ENCODE results near the gene PDGFC.
"Not testable (repeated sequence)": the region's sequence is repeated elsewhere in the genome, so short reads cannot be mapped to it uniquely, and the experiment has no call there.

Gene PDGFC

DNA sequence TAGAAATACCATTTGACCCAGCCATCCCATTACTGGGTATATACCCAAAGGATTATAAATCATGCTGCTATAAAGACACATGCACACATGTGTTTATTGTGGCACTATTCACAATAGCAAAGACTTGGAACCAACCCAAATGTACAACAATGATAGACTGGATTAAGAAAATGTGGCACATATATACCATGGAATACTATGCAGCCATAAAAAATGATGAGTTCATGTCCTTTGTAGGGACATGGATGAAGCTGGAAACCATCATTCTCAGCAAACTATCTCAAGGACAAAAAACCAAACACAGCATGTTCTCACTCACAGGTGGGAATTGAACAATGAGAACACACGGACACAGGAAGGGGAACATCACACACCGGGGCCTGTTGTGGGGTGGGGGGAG lies 39.2 kb downstream of the PDGFC start:
- intact Hi-C loops (cut with DNase I); DNase-seq: not testable (repeated sequence)

DNA sequence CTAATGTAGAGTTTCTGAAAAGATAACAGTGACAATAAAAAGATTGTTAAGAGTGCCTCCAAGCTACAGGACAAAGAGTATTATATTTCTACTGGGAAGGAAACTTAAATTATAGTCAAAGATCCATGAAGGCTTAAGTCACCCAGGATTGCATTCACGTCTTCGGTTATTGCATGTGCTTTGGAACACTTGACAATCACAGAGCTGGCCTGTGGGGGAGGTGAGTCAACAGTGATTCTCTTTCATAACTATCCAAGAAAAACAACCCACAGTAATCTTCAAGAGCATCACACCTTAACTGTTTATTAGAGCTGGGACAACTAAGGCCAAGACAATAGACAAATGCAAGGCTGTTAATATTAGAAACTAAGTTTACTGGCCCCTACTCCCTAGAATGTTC lies 40.3 kb downstream of the PDGFC start:
- DNase-seq: no peak
- intact Hi-C loops (cut with DNase I): no loop called here

DNA sequence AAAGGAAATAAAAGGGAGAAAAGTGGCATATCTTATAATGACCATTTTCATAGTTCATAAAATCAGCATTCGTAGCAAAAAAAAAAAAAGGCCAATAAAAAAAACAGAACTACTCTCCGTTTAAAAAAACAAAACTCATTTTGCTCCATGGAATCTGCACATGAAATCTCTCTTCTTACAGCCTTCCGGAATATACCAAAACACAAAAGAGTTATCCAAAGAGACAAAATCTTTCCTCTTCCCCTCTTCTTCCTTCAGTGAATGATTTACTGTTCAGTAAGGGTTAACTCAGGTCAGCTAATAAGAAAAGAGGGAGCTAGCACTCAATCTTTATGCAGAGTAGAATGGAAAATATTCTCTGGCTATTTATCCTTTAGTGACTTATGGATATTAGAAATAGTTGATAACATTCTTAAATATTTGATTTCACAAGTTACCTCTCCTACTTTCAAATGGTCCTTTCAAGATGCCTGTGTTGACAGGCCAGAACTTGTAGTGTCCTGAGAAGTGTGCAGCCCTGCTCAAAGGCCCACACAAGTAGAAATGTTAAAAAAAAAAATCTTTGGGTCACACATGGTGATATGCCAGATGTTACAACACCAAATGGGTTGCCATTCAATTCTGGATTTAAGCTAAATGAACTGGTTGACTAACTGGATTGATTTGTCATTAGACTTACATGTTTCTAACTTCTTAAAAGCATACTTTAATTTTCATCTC lies 42.1 kb downstream of the PDGFC start:
- intact Hi-C loops (cut with DNase I): no loop called here
- DNase-seq: no peak

DNA sequence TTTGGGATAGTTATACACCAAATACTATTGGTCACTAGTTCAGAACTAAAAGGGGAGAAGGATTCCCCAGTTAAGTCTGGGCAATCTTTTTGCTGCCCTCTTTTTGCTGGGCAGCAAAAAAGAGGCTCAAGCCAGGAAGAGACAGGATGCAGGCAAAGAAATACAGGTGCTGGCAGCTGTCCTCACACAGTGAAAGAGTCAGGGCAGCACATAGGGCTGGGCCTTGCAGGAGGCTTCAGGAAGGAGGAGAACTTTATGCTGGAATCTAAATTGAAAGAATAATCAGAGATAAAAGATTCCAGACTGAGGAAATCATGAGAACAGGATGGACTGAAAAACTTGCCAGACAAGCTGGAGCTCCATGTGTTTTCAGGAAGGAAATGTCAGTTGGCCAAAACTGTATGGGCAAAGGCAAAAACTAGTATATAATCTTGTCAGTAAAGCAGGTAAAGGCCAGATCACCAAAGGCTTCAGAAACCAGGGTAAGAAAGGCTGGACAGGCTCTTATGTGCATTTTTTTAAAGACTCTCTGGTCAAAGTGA lies 46.8 kb downstream of the PDGFC start:
- DNase-seq: no peak
- intact Hi-C loops (cut with DNase I): no loop called here

DNA sequence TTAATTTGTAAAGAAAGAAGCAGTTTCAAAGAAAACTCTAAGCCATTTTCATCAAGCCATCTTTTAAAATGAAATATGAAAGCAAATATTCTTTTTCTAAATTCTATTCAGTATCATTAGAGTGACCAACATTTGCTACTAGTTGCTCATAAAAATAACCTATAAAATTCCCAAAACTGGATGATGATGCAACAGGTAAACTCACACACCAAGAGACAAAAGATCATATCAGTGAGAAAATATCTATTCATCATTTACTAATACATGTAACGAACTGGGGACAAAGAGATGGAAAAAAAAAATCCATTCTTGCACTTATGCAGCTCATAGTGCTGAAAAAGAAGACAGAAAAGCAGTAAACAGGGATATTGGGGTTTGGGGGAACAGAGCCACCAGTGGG lies 48.1 kb downstream of the PDGFC start:
- no peak for DNase-seq
- intact Hi-C loops (cut with DNase I): no loop called here

DNA sequence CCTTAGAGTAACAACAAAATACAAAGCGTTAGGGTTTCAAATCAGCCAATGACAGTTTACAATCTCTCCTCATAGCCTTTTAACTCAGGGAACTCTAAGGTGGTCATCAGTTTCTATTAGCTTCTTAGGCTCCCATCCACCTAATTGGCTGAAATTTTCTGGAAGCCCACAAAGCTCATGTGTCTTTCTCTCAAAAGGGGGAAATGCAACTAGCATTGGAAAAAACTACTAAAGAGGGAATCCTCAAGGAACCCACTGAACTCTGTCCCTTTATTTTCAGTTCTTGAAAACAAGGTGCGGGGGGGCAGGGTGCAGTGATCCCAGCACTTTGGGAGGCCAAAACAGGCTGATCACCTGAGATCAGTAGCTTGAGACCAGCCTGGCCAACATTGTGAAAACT lies 56.4 kb downstream of the PDGFC start:
- intact Hi-C loops (cut with DNase I): no loop called here
- DNase-seq: no peak

DNA sequence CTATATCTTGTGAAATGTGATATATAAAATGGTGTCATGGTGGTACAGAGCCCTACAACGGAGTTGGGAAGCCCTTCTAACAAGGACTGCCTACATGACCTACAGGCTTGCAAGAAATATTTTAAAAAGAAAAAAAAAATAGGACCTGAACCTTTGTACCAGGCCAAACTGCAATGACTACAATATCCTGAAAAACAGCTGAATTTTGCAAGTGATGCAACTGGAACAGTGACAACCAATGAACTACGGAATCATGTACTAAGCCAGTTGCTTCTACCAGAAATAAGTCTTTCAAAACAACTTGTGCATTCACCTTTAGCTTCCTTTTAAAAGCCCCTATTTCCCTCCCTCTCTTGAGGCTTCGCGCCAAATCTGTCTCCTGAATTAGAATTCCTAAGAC lies 58.4 kb downstream of the PDGFC start:
- DNase-seq: no peak
- intact Hi-C loops (cut with DNase I): no loop called here

DNA sequence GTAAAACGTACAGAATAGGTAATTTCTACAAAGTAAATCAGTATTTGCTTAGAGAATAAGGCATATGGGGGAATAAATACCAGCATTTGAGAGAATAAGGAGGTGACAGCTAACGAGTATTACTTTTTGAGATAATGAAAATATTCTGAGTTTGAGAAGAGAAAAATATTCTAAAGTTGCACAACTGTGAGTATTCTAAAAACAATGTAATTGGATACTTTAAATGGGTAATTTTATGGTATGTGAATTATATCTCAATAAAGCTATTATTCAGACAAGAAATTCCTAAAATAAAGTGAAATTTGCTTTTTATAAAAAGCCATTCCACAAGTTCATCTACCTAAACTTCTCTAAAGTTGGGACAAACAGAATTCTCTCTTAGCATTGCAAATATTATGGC lies 62.6 kb downstream of the PDGFC start:
- intact Hi-C loops (cut with DNase I): no loop called here
- no peak for DNase-seq

DNA sequence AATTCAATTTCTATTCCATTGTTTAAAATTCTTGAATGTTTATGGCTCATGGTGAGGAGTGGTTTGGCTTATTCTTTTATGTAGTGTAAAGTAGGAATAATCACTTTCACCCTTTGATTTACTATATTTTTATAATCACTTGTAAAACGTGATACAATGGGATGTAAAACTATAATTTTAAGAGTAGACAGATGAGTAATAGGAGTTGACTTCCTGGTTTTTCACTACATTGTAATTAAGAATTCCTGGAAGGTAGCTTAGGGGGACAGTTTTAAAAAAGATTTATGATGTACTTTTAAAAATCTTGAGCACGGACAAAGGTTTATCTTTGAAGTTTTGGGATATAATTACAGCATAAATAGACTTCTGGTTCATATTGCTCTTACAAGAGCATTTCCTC lies 65.3 kb downstream of the PDGFC start:
- intact Hi-C loops (cut with DNase I): no loop called here
- DNase-seq: no peak

DNA sequence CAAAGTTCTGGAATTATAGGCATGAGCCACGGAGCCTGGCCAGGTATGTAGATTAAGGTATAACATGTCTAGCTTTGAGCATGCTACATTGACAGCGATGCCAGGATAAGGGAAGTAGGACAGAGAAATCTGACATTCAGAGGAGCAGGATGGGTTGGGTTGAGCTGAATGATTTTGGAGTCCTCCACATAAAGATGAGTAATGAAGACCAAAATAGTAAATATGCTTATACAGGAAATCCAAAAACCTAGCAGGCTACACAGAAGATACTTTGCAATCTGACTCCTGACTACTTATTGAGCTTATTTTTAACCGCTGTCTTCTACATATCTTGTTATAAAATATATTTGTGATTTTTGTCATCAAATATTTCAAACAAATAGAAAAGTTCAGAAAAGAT lies 69.7 kb downstream of the PDGFC start:
- no peak for DNase-seq
- intact Hi-C loops (cut with DNase I): no loop called here

DNA sequence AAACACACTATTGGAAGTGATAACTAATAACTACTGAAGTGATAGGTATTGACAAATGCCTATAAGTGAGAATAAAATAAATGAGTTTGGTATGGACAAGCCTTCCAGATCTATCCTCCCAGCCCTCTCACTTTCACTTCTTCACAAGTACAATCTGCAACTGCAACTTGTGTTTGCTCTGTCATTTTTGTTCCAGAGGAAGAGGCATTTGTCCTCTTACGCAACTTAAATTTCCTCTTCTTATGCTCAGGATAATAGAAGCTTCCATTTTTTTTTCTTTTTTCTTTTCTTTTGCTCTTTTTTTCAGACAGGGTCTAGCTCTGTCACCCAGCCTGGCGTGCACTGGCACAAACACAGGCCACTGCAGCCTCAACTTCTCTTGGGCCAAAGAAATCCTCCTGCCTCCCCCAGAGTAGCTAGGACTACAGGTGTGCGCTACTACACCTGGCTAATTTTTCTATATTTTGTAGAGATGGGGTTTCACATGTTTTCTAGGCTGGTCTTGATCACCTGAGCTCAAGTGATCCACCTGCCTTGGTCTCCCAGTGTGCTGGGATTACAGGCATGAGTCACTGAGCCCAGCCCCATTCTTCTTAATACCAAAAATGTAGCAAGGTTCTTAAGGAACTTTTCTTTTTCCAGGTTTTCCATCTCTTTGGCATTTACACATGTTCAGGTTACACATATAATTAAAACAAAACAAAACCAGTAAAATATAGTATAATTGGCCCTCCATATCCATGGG lies 73.1 kb downstream of the PDGFC start:
- DNase-seq: no peak
- intact Hi-C loops (cut with DNase I): no loop called here

DNA sequence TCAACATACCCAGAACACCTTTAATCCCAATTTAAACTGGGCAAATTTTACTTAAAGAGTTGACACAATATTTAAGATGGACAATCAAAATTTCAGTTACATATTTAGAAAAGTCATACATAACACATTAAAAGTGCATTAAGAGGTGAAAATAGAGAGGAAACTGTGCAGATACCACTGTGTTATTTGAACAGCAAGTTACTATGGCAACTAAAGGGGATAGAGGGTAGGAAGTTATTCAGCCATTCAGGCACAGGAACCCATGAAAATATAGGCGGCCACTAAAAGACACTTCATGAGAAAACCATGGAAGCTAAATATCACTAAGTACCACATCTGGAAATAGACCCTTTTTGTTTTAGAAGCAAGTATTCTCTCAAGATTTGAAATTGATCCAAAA lies 75.1 kb downstream of the PDGFC start:
- intact Hi-C loops (cut with DNase I): no loop called here
- DNase-seq: no peak

DNA sequence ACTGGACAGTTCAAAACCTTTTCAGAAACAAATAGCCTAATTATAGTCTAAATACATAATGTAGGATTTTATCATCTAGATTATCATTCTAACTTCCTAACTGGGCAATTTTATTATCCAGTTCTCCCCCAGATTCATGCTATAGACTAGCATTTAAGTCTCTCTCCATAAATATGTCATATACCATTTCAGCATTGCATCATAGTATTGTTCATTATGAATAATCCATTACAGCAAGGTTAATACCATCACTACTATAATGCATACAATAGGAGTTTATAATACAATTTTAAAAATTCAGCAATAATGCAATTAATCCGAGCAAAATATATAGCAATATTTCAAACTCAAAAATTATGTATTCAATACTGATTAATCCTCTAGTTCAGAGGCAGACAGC lies 77.4 kb downstream of the PDGFC start:
- DNase-seq: no peak
- intact Hi-C loops (cut with DNase I): no loop called here

DNA sequence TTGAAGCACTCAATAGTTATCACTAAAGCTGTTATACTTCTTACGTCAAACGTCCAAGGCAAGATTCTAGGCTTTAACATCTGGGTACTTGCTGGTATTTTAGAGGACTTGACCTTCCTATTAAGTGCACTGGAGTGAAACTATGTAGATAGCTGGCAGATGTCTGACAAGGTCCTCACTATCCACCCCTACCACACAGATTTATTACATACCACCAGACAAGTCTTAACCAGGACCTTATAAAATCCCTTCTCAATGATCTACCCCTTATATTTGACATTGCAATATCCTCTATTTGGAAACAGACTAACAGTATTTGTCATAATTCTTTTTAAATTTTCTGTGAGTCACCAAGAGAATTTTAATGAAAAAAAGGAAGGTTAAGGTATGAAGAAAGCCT lies 78.8 kb downstream of the PDGFC start:
- DNase-seq: no peak
- intact Hi-C loops (cut with DNase I): no loop called here

DNA sequence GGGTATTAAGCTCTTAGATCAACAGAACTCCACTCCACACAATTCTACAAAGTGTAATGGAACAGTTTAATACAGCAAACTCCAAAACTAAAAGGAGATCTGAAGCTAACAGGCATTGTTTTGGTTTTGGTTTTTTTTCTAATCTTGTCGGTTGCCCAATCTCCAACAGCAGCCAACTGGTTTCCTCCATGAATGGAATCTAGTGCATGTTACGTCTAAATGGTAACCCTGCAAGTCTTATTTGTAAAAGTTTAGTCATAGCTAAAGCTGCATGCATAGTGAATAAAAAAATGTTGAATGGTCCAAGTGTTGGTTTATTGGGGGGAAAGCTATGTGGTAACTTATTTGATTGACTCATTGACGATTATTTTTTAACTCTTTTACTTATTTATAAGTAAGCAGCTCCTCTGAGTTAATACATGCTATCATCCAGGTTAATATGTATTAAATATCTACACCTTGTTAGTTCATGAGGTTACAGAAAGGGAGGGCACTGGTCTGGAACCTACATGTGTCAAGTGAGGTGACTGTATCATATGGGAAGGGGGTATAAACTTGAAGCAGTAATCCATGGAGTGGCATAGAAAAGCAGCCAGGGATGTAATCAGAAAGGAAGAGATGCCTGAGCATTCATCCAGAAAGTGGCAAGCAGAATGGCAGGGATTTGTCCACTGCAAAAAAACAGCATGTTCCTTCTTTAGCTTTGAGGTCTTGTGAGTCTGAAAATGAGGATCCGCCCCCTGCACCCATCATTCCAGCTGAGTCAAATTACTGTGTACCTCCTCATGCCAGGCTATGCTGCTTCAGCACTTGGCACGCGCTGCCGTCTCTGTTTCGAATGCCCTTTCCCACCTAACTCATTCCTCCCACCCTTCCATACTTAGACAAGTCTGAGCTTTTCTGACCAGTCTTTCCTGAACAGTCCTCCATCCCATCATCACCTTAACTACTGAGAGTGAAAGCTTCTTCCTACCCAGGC lies 81.7 kb downstream of the PDGFC start:
- DNase-seq: peak in 18 of 42 donors; percentile 5 to 43 (median 18)
- intact Hi-C loops (cut with DNase I): no loop called here

DNA sequence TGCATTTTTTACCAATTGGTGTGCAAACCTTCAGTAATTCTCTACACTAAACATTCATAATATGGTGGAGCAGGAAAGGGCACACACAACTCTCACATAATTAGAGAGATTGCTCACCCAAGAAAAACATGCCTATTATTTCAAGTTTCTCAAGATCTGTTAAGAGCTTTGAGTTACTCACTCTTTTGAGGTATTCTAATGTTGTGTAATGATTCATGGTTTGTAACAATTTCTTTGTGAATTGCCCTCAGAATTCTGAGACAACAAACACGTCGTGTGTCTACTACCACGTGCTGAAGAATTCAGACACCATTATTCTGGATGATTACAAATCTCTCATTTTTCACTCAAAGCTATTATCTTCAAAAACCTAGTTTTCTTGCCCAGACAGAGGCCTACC lies 82.8 kb downstream of the PDGFC start:
- no peak for DNase-seq
- intact Hi-C loops (cut with DNase I): no loop called here

DNA sequence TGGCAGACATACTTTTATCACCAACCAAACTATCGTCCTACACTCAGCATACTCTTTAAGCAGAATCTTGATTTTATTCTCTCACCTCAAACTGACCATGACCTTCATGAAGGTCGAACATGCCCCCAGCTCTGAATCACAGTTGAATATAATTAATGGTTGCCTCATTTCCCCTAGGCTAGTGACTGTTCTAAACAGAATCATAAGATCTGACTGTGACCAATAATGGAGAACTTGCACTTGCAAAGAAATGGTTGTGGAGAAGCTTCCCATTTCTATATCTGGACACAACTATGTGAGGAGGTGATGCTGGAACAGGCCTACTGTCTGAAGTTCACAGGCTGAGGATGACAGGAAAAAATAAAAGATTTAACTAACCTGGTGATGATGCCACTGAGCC lies 85.1 kb downstream of the PDGFC start:
- intact Hi-C loops (cut with DNase I): no loop called here
- no peak for DNase-seq

DNA sequence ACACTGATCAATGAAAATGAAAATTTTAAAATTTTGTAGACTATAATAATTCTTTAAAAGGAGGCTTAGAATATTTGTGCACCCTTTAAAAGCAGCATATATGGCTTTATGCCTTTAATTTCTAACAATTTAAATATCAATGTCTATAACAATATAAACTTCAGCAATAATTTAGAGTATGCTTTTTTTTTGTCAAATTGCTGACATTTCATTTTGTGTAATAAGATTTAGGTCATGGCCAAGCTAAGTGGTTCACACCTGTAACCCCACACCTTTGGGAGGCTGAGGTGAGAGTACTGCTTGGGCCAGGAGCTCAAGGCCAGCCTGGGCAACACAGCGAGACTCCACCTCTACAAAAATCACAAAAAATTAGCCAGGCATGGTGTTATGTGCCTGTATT lies 86.2 kb downstream of the PDGFC start:
- DNase-seq: no peak
- intact Hi-C loops (cut with DNase I): no loop called here

DNA sequence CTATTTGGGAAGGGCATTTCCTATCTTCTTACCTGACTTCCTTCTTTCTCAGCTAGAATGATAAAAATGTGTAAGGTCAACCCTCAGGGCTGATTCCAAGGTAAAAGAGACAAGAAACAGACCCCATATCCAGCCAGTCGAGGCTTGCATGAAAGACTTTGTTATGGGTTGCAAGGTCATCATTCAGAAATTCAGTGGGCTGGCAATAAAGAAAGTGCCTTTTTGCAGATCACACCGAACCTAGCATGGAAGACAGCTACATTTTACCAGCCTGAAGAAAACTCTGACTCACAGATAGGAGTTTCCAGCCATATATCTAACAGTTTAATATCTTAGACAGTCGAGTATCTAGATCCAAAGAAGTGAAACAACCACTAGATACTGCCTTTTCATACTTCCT lies 87.4 kb downstream of the PDGFC start:
- DNase-seq: no peak
- intact Hi-C loops (cut with DNase I): no loop called here

DNA sequence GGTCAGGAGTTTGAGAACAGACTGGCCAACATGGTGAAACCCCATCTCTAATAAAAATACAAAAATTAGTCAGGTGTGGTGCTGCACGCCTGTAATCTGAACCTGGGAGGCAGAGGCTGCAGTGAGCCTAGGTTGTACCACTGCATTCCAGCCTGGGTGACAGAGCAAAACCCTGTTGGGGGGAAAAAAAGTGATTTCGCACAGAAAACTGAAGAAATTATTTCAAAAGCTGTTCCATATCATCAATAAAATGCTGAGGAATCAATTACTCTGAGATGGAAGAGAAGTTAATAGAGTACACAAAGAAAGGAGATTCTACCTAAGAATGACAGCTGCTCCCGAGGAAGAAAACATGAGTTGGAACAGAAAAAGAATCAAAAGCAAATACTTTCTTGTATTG lies 95.9 kb downstream of the PDGFC start:
- intact Hi-C loops (cut with DNase I): no loop called here
- DNase-seq: no peak

All from head of caudate nucleus (tissue), 42 donors.